ENCODE results near the gene GPR4. TPM values are rescaled to one million over a fixed set of nuclear protein-coding genes. Genes with fewer than 3 reads are reported as not detected.

Gene GPR4
- polyA plus RNA-seq, 1 donor from 2014 or later, result 0.25 TPM

DNA sequence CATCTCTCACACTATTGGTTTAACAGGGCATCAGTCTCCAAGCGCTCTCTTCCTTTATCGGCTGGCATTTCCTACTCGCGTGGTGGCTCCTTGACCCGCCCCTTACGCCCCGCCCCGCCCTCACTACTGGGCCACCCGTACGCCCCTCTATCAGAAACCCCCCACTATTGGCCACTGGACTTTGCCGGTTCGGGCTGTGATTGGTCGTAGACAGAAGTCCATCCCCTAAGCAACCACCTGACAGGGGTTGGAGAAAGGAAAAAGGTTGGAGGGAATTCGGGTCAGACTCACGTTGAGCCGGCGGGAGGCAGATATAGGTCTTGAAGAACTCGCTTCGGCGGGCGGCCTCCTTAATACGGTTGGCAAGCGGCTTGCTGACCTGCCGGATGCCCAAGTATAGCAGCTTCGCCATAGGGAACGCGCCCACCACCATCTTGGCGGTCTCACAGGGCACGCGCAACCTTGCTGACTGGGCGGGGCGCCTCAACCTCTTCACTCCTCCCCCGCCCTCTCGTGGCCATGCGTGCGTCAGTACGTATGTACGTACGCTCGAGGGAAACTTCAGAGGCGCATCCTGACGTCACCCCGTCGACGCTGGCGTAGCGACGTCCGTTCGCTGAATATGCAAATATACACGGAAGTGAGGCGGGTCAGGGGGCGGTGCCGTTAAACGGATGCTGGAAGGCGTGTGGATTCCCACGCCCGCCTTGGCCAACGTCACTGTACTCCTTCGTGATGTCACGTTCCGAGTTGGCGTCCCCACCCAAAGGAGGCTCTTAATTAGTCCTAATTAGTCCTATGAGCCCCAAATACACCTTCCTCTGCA, 17.5 kb downstream of the GPR4 start, which contains the start of gene OPA3:
Gene OPA3 (minus strand): TSS at position 471 of the 826 bp plus-strand sequence. CDS start 38 bp downstream, at position 433.
- no peaks in the 10 kb centered on the region for H3F3A ChIP-seq (ENCODE audit: insufficient read depth, low read length, poor library complexity, severe bottlenecking)
- H3K27me3 ChIP-seq (ENCODE audit: insufficient read depth, low read depth, low read length), result peaks cover 2% of the 10 kb centered on the region
- H3K9ac ChIP-seq (ENCODE audit: low read length), result peak within 1 kb of the TSS; percentile 88
- no peaks in the 10 kb centered on the region for H3K9me3 ChIP-seq (ENCODE audit: low read length)
- TF ChIP-seq MXI1 (conservative IDR thresholded peaks at IDR 0.05; ENCODE audit: poor library complexity, severe bottlenecking) (peak; percentile 85), SMC3 (conservative IDR thresholded peaks at IDR 0.05; ENCODE audit: poor library complexity) (peak; percentile 38), POLR2AphosphoS5 (IDR thresholded peaks at IDR 0.05) (peak; percentile 87), EP300 (conservative IDR thresholded peaks at IDR 0.05; ENCODE audit: poor library complexity, severe bottlenecking) (peak; percentile 72), EZH2 (IDR thresholded peaks at IDR 0.05; ENCODE audit: borderline replicate concordance, insufficient read depth, low read length, poor library complexity, severe bottlenecking) (no peak), TAF1 (IDR thresholded peaks at IDR 0.05; ENCODE audit: low read depth) (peak; percentile 90), RAD21 (conservative IDR thresholded peaks at IDR 0.05) (no peak)
- TF ChIP-seq, protein P1, sequence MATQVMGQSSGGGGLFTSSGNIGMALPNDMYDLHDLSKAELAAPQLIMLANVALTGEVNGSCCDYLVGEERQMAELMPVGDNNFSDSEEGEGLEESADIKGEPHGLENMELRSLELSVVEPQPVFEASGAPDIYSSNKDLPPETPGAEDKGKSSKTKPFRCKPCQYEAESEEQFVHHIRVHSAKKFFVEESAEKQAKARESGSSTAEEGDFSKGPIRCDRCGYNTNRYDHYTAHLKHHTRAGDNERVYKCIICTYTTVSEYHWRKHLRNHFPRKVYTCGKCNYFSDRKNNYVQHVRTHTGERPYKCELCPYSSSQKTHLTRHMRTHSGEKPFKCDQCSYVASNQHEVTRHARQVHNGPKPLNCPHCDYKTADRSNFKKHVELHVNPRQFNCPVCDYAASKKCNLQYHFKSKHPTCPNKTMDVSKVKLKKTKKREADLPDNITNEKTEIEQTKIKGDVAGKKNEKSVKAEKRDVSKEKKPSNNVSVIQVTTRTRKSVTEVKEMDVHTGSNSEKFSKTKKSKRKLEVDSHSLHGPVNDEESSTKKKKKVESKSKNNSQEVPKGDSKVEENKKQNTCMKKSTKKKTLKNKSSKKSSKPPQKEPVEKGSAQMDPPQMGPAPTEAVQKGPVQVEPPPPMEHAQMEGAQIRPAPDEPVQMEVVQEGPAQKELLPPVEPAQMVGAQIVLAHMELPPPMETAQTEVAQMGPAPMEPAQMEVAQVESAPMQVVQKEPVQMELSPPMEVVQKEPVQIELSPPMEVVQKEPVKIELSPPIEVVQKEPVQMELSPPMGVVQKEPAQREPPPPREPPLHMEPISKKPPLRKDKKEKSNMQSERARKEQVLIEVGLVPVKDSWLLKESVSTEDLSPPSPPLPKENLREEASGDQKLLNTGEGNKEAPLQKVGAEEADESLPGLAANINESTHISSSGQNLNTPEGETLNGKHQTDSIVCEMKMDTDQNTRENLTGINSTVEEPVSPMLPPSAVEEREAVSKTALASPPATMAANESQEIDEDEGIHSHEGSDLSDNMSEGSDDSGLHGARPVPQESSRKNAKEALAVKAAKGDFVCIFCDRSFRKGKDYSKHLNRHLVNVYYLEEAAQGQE (IDR thresholded peaks at IDR 0.05; ENCODE audit: borderline replicate concordance), result peak; percentile 90
- TF ChIP-seq, protein P2, sequence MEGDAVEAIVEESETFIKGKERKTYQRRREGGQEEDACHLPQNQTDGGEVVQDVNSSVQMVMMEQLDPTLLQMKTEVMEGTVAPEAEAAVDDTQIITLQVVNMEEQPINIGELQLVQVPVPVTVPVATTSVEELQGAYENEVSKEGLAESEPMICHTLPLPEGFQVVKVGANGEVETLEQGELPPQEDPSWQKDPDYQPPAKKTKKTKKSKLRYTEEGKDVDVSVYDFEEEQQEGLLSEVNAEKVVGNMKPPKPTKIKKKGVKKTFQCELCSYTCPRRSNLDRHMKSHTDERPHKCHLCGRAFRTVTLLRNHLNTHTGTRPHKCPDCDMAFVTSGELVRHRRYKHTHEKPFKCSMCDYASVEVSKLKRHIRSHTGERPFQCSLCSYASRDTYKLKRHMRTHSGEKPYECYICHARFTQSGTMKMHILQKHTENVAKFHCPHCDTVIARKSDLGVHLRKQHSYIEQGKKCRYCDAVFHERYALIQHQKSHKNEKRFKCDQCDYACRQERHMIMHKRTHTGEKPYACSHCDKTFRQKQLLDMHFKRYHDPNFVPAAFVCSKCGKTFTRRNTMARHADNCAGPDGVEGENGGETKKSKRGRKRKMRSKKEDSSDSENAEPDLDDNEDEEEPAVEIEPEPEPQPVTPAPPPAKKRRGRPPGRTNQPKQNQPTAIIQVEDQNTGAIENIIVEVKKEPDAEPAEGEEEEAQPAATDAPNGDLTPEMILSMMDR (IDR thresholded peaks at IDR 0.05; ENCODE audit: poor library complexity, severe bottlenecking), result peak; percentile 25
- no peaks in the 10 kb centered on the region for H3K9me2 ChIP-seq (ENCODE audit: insufficient read depth, low read length)
- H3K4me3 ChIP-seq (ENCODE audit: low read length), result peak within 1 kb of the TSS; percentile 88
- no peaks in the 10 kb centered on the region for H4K20me1 ChIP-seq (ENCODE audit: insufficient read depth)
- no peaks in the 10 kb centered on the region for H3K79me2 ChIP-seq (replicated peaks; ENCODE audit: insufficient read depth, low read length)
- H2AFZ ChIP-seq (ENCODE audit: low read depth, low read length), result peak within 1 kb of the TSS; percentile 92
- peak within 1 kb of the TSS; percentile 85 for H3K4me2 ChIP-seq (ENCODE audit: low read length)
- no peaks in the 10 kb centered on the region for H3K36me3 ChIP-seq (ENCODE audit: insufficient read depth, low read length)
- H3K27ac ChIP-seq (ENCODE audit: low read length), result peak within 1 kb of the TSS; percentile 97

GRCh38 chr19:45581576-45581975, 20.4 kb downstream of the GPR4 start:
- no peaks in the 10 kb centered on the region for H3K79me2 ChIP-seq (replicated peaks; ENCODE audit: insufficient read depth, low read length)
- H2AFZ ChIP-seq (ENCODE audit: low read depth, low read length), result no peak overlapping the region
- no peak for TF ChIP-seq TAF1 (IDR thresholded peaks at IDR 0.05; ENCODE audit: low read depth)
- TF ChIP-seq EZH2 (IDR thresholded peaks at IDR 0.05; ENCODE audit: borderline replicate concordance, insufficient read depth, low read length, poor library complexity, severe bottlenecking), result no peak
- TF ChIP-seq POLR2AphosphoS5 (IDR thresholded peaks at IDR 0.05), result no peak
- TF ChIP-seq, protein P1 (IDR thresholded peaks at IDR 0.05; ENCODE audit: borderline replicate concordance), result no peak
- TF ChIP-seq, protein P2 (IDR thresholded peaks at IDR 0.05; ENCODE audit: poor library complexity, severe bottlenecking), result no peak
- no peak for TF ChIP-seq MXI1 (conservative IDR thresholded peaks at IDR 0.05; ENCODE audit: poor library complexity, severe bottlenecking)
- no peak for TF ChIP-seq EP300 (conservative IDR thresholded peaks at IDR 0.05; ENCODE audit: poor library complexity, severe bottlenecking)
- TF ChIP-seq SMC3 (conservative IDR thresholded peaks at IDR 0.05; ENCODE audit: poor library complexity), result no peak
- TF ChIP-seq RAD21 (conservative IDR thresholded peaks at IDR 0.05), result no peak
- H3K4me3 ChIP-seq (ENCODE audit: low read length), result no peak overlapping the region
- no peaks in the 10 kb centered on the region for H3F3A ChIP-seq (ENCODE audit: insufficient read depth, low read length, poor library complexity, severe bottlenecking)
- H3K9me2 ChIP-seq (ENCODE audit: insufficient read depth, low read length), result no peaks in the 10 kb centered on the region
- H4K20me1 ChIP-seq (ENCODE audit: insufficient read depth), result no peaks in the 10 kb centered on the region
- H3K36me3 ChIP-seq (ENCODE audit: insufficient read depth, low read length), result no peaks in the 10 kb centered on the region
- H3K9ac ChIP-seq (ENCODE audit: low read length), result no peak overlapping the region
- no peak overlapping the region for H3K27ac ChIP-seq (ENCODE audit: low read length)
- no peaks in the 10 kb centered on the region for H3K9me3 ChIP-seq (ENCODE audit: low read length)
- no peak overlapping the region for H3K4me2 ChIP-seq (ENCODE audit: low read length)
- H3K27me3 ChIP-seq (ENCODE audit: insufficient read depth, low read depth, low read length), result no peaks in the 10 kb centered on the region
